GM21825 (cell line): ENCODE data around the gene EFCC1.

Experiments
- ATAC-seq: cut with Tn5 transposase; IDR thresholded peaks from one replicate; pipeline ENCODE4 v1.9.1; 2021; ENCODE audit warnings: mild to moderate bottlenecking, moderate library complexity; ENCODE audit not compliant: unreplicated experiment

The EFCC1 gene

GRCh38 chr3:129001101-129001805 lies at the start of gene EFCC1:
TSS of gene EFCC1 (plus strand) at chr3:129001304. CDS start at chr3:129001629, 325 bp downstream.
- ATAC-seq: no peak

GRCh38 chr3:128956440-128956839 lies 44.7 kb upstream of the EFCC1 start:
- no peak for ATAC-seq

GRCh38 chr3:128965280-128965679 lies 35.8 kb upstream of the EFCC1 start:
- no peak for ATAC-seq

GRCh38 chr3:128965818-128966217 lies 35.3 kb upstream of the EFCC1 start:
- no peak for ATAC-seq

- ATAC-seq: no peak
These were observed 33.3 kb upstream of the EFCC1 start for GRCh38 chr3:128967748-128968355.

GRCh38 chr3:128969993-128970739 lies 30.9 kb upstream of the EFCC1 start:
- no peak for ATAC-seq

- no peak for ATAC-seq
These were observed 30.4 kb upstream of the EFCC1 start for GRCh38 chr3:128970740-128971047.

- ATAC-seq: no peak
These were observed 29.5 kb upstream of the EFCC1 start for GRCh38 chr3:128971421-128972100.

GRCh38 chr3:128973988-128974564 lies 27.0 kb upstream of the EFCC1 start:
- no peak for ATAC-seq

GRCh38 chr3:128975276-128975675 lies 25.8 kb upstream of the EFCC1 start:
- no peak for ATAC-seq

GRCh38 chr3:128983293-128984069 lies 17.6 kb upstream of the EFCC1 start:
- no peak for ATAC-seq

GRCh38 chr3:128984596-128984995 lies 16.5 kb upstream of the EFCC1 start:
- no peak for ATAC-seq

- no peak for ATAC-seq
These were observed 13.6 kb upstream of the EFCC1 start for GRCh38 chr3:128987302-128988100.

GRCh38 chr3:128988286-128988685 lies 12.8 kb upstream of the EFCC1 start:
- ATAC-seq: no peak

- no peak for ATAC-seq
These were observed 9.7 kb upstream of the EFCC1 start for GRCh38 chr3:128991355-128991895.

- ATAC-seq: no peak
These were observed 8.1 kb upstream of the EFCC1 start for GRCh38 chr3:128992926-128993460.

GRCh38 chr3:128993461-128994172 lies 7.5 kb upstream of the EFCC1 start, which contains the start of gene CFAP92:
TSS of gene CFAP92 (minus strand) at chr3:128994076. CDS start at chr3:128993304, 772 bp downstream.
- peak; percentile 88 for ATAC-seq

- ATAC-seq: no peak
These were observed 7.0 kb upstream of the EFCC1 start for GRCh38 chr3:128994173-128994512.
